Stimulated activated CD8-positive, alpha-beta memory T cell treated with anti-CD3 and anti-CD28 coated beads, Interleukin-2, amount 100 ng/mL, for 48 hours (primary cell): ENCODE measurements around the gene LEFTY1.
"Not testable (repeated sequence)": the region's sequence is repeated elsewhere in the genome, so short reads cannot be mapped to it uniquely, and the experiment has no call there.

Source experiments
- DNase-seq, 2 donors: peaks; one replicate each; pipeline ENCODE4 v3.0.0-alpha.2; 2020; ENCODE audit warnings: low read depth in 2 of 2

Gene LEFTY1

GRCh38 chr1:225888898-225889601 lies at the start of gene LEFTY1:
Gene LEFTY1, minus strand, starts transcription at chr1:225889146. Its CDS starts 80 bp downstream, at chr1:225889066.
- no peak for DNase-seq

DNA sequence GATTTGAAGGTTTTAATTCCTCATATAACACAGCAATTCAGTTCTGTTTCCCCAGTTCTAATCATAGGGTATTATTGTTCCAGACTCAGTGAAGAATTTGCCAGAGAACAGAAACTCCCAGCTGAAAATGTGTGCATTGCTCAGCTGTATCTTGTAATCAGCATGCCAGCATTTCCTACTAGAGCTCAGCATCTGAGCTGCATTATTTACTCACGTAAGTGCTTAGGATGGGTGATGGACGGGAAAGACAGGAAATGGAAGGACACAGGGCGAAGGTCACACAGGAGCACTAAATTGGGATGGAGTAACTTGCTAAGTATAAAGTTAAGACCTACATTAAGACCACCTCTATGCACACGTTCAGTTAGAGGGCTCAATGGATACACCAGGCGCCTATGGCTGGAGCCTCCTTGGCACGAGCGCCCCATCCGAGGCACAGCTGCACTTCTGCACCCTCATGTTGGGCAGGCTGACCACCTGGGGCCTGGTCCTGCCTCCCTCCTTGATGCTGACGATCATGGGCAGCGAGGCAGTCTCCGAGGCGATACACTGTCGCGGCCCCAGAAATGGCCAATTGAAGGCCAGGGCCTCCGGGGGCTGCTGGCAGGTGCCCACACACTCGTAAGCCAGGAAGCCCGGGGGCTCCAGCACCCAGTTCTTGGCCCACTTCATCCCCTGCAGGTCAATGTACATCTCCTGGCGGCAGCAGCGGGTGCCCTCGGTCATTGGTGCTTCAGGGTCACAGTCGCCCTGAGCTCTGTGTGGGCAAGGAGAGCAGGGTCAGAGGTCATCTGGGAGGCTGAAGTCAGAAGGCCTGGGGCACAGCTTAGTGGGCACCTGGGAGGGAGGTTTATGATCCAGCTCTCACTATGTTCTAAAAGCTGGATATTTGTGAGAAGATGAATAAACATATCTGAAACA lies 48.4 kb upstream of the LEFTY1 start:
- DNase-seq: no peak

- no peak for DNase-seq
Measured at GRCh38 chr1:225936523-225936922, 47.6 kb upstream of the LEFTY1 start.

DNA sequence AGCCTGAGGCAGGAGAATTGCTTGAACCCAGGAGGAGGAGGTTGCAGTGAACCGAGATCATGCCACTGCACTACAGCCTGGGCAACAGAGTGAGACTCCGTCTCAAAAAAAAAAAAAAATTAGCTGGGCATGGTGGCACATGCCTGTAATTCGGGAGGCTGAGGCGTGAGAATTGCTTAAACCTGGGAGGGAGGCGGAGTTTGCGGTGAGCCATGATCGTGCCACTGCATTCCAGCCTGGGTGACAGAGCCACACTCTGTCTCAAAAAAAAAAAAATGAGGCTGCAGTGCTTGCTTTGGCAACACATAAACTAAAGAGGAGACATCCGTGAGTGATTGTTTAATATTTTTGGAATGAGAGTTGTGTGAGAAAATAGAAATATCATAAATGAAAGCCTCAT lies 47.1 kb upstream of the LEFTY1 start:
- DNase-seq: not testable (repeated sequence)

DNA sequence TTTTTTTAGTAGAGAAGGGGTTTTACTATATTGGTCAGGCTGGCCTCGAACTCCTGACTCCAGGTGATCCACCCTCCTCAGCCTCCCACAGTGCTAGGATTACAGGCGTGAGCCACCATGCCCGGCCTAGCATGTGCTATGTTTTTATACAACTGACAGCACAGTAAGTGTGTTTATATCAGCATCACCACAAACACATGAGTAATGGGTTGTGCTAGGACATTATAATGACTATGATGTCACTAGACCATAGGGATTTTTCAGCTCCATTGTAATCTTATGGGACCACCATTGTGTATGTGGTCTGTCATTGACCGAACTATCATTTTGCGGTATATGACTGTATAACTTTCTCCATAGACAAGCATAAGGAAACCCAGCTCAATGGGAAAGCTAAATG lies 45.8 kb upstream of the LEFTY1 start:
- no peak for DNase-seq

GRCh38 chr1:225933072-225933471 lies 44.1 kb upstream of the LEFTY1 start:
- no peak for DNase-seq

GRCh38 chr1:225931270-225932136 lies 42.6 kb upstream of the LEFTY1 start:
- no peak for DNase-seq

DNA sequence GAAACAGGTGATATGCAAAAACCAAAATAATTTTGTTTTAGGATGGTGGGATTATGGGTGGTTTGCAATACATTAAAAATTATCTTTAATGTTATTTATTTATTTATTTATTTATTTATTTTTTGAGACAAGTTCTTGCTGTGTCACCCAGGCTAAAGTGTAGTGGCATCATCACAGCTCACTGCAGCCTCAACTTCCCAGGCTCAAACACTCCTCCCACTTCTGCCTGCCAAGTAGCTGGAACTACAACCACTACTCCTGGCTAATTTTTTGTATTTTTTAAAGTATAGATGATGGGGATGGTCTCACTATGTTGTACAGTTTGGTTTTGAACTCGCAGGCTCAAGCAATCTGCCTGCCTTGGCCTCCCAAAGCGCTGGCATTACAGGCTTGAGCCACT lies 41.6 kb upstream of the LEFTY1 start:
- no peak for DNase-seq

DNA sequence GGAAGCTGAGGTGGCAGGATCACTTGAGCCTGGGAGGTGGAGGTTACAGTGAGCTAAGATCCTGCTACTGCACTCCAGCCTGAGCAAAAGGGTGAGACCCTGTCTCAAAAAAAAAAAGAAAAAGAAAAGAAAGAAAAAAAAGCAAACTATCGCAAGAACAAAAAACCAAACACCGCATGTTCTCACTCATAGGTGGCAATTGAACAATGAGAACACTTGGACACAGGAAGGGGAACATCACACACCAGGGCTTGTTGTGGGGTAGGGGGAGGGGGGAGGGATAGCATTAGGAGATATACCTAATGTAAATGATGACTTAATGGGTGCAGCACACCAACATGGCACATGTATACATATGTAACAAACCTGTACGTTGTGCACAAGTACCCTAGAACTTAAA lies 40.5 kb upstream of the LEFTY1 start:
- not testable (repeated sequence) for DNase-seq

DNA sequence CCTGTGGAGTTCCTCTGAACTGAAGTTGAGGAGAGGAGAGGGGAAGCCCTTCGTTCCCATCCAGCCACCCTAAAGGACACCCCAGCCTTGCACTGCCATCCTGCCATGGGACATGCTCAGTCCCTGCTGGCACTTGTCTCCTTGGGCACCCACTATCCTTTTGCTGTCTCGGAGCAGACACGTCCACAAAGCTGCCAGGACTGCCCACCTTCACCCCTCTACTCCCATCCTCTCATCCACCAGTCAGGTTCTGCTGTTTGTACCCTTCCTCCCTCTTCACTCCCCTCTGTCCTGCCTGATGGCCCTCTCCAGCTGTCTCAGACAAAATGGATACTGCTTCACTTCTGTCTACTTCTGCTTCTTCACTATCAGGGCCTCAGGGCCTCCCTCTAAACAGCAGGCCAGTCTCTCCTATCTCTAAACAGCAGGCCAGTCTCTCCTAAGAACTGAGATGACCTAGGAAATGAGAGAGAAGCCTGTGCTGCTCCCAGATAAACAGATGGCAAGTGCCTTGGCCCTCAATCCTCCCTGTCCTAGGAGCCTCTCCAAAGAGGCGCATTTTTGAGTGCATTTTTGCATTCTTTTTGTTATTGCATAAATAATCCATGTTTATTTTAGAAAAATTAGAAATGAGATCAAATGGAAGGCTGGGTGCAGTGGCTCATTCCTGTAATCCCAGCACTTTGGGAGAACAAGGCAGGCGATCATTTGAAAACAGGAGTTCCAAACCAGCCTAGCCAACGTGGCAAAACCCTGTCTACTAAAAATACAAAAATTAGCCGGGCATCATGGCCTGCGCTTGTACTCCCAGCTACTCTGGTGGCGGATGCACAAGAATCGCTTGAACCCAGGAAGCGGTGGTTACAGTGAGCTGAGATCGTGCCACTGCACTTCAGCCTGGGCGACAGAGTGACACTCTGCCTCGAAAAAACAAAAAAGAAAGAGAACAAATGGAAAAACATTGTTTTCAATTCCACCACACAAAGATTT lies 39.5 kb upstream of the LEFTY1 start:
- no peak for DNase-seq

- DNase-seq: no peak
Measured at GRCh38 chr1:225926551-225927113, 37.7 kb upstream of the LEFTY1 start.

DNA sequence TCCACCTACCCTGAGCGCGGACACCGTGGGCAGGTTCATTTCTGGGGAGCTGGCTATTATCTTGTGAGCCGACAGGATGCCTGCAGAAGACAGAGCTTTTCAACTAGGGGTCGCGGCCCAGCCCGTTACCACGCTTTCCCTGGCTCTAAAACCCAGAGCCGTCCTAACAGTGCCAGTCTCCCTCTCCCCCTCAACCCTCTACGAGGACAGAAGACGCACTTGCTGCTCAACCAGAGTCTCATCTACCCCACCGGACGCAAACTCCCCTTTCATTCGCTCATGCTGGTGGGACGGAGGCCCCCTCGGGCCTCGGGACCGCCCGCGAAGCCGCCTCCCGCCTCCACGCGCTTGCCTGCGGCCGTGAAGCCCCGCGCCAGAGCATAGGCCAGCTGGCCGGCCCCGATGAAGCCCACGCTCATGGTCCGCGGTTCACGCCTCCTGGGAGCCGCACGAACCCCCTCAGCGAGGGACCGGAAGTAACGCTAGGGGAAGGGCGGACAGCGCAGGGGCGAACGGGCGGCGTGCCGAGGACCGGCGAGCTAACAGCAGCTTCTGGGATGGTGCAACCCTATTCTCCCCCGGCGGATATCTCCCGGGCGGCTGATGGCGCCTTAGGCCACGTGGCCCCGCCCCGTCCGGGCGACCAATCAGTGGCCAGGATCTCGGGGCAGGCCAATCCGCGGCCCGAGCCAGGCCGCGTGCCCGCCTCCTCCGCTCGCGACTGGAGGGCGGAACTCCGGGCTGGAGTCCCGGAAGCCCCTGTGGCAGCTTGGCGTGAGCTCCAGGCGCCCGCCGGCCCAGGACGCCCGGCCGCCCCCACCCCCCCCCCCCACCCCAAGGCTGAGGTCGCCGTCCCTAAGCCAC lies 35.0 kb upstream of the LEFTY1 start, which contains the start of gene PYCR2:
Gene PYCR2 (minus strand): TSS at position 559 of the 864 bp plus-strand sequence. CDS start 140 bp downstream, at position 419.
- peak; percentile 92 to 93 for DNase-seq

GRCh38 chr1:225923381-225923691 lies 34.4 kb upstream of the LEFTY1 start:
- DNase-seq: no peak

- DNase-seq: no peak
Measured at GRCh38 chr1:225921734-225922709, 33.1 kb upstream of the LEFTY1 start.

GRCh38 chr1:225919906-225920305 lies 31.0 kb upstream of the LEFTY1 start:
- no peak for DNase-seq

DNA sequence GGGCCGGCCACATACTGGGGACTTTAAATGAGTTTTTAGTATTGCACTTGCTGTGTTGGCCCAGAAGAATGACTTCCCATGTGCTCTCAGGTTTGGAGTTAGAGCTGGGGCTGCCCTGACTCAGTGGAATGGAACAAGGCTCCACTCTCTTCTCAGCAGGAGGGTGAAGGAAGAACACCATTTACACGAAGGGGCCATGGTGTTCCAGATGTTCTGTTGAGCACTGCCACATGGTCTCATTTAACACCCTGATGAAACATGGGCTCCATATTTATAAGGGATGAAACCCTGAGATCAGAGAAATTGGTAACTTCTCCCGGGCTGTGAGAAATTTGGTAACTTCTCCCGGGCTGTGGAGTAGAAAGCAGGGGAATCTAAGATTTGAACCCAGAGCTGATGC lies 29.3 kb upstream of the LEFTY1 start:
- DNase-seq: no peak

- no peak for DNase-seq
Measured at GRCh38 chr1:225917536-225917935, 28.6 kb upstream of the LEFTY1 start.

GRCh38 chr1:225917101-225917500 lies 28.2 kb upstream of the LEFTY1 start:
- no peak for DNase-seq
